Peyer's patch (tissue), 4 donors: Measurements from ENCODE around the gene CACHD1.

Source experiments
- POLR2A ChIP-seq, 2 donors: fragments of 450-650 bp; IDR thresholded peaks; one replicate each; pipeline ENCODE4 v1.5.1; 2017; ENCODE audit warnings: antibody characterized with exemption in 2 of 2, mild to moderate bottlenecking in 2 of 2, moderate library complexity in 2 of 2
- TF ChIP-seq, protein P1 (sequence below), 6 experiments: fragments of 450-650 bp in 4 of 6; fragments of 200-600 bp in 2 of 6; sonication (generic) in 1 of 6; IDR thresholded peaks; one replicate each; pipeline ENCODE4 v1.5.1; 2017 to 2019; ENCODE audit warnings: antibody characterized with exemption in 6 of 6, mild to moderate bottlenecking in 3 of 6, moderate library complexity in 1 of 6

- TF ChIP-seq, protein P1, sequence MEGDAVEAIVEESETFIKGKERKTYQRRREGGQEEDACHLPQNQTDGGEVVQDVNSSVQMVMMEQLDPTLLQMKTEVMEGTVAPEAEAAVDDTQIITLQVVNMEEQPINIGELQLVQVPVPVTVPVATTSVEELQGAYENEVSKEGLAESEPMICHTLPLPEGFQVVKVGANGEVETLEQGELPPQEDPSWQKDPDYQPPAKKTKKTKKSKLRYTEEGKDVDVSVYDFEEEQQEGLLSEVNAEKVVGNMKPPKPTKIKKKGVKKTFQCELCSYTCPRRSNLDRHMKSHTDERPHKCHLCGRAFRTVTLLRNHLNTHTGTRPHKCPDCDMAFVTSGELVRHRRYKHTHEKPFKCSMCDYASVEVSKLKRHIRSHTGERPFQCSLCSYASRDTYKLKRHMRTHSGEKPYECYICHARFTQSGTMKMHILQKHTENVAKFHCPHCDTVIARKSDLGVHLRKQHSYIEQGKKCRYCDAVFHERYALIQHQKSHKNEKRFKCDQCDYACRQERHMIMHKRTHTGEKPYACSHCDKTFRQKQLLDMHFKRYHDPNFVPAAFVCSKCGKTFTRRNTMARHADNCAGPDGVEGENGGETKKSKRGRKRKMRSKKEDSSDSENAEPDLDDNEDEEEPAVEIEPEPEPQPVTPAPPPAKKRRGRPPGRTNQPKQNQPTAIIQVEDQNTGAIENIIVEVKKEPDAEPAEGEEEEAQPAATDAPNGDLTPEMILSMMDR (IDR thresholded peaks at IDR 0.05): no peak
- TF ChIP-seq POLR2A (IDR thresholded peaks at IDR 0.05): no peak
Observed at GRCh38 chr1:64522740-64523139, 52.8 kb downstream of the CACHD1 start.
